Erythroblast (primary cell): ENCODE data around the gene ADAM12.

Source experiments
- GATA1 ChIP-seq: IDR thresholded peaks from 2 replicates; pipeline ENCODE4 v1.6.1; 2011; ENCODE audit warnings: low read depth, mild to moderate bottlenecking, control low read depth, low read length, moderate library complexity
- POLR2A ChIP-seq: IDR thresholded peaks from 2 replicates; pipeline ENCODE4 v1.6.1; 2011; ENCODE audit warnings: mild to moderate bottlenecking, low read length

DNA sequence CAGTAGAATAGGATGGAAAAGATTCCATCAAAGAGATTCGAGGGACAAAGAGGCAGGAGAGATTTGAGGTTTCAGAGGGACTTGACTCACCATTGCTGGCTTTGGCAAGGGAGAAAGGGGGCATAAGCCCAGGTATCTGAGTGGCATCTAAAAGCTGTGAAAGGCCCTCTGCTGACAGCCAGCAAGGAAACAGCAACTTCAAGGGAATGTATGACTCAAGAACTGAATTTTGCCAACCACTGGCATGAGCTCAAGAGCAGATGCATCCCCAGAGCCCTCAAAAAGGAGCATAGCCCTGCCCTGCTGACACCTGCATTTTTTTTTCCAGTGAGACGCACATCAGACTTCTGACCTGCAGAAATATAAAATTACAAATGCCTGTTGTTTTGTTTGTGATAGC, 19.6 kb upstream of the ADAM12 start:
- TF ChIP-seq POLR2A (no peak), GATA1 (no peak)
